Testis (tissue), 2 donors: ENCODE data around the gene GFPT2.

Experiments
- CTCF ChIP-seq, 3 experiments: fragments of 450-650 bp in 2 of 3; fragments of 200-600 bp in 1 of 3; sonication (generic) in 1 of 3; IDR thresholded peaks; one replicate each; pipeline ENCODE4 v1.5.1; 2016 to 2019; ENCODE audit warnings: antibody characterized with exemption in 3 of 3, mild to moderate bottlenecking in 2 of 3, moderate library complexity in 1 of 3
- POLR2A ChIP-seq: fragments of 450-650 bp; IDR thresholded peaks from one replicate; pipeline ENCODE4 v1.6.1; 2017; ENCODE audit warnings: antibody characterized with exemption, mild to moderate bottlenecking, moderate library complexity

- no peak for TF ChIP-seq CTCF (IDR thresholded peaks at IDR 0.05)
- TF ChIP-seq POLR2A = no peak
Measured at GRCh38 chr5:180350296-180350695, 2.8 kb downstream of the GFPT2 start.
